GM20000 (cell line): Measurements from ENCODE around the gene PRKG1.

Source experiments
- DNase-seq: peaks from one replicate; pipeline ENCODE4 v3.0.0; 2012; ENCODE audit warnings: low spot score
- TF ChIP-seq, protein P1 (sequence below): IDR thresholded peaks from 2 replicates; pipeline ENCODE4 v1.5.1; 2012; ENCODE audit warnings: mild to moderate bottlenecking, control low read depth; ENCODE audit errors: extremely low read depth, missing control alignments

Gene PRKG1

GRCh38 chr10:51186361-51186760, 112.1 kb downstream of the PRKG1 start:
- no peak for DNase-seq
- TF ChIP-seq, protein P1, sequence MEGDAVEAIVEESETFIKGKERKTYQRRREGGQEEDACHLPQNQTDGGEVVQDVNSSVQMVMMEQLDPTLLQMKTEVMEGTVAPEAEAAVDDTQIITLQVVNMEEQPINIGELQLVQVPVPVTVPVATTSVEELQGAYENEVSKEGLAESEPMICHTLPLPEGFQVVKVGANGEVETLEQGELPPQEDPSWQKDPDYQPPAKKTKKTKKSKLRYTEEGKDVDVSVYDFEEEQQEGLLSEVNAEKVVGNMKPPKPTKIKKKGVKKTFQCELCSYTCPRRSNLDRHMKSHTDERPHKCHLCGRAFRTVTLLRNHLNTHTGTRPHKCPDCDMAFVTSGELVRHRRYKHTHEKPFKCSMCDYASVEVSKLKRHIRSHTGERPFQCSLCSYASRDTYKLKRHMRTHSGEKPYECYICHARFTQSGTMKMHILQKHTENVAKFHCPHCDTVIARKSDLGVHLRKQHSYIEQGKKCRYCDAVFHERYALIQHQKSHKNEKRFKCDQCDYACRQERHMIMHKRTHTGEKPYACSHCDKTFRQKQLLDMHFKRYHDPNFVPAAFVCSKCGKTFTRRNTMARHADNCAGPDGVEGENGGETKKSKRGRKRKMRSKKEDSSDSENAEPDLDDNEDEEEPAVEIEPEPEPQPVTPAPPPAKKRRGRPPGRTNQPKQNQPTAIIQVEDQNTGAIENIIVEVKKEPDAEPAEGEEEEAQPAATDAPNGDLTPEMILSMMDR: no peak

DNA sequence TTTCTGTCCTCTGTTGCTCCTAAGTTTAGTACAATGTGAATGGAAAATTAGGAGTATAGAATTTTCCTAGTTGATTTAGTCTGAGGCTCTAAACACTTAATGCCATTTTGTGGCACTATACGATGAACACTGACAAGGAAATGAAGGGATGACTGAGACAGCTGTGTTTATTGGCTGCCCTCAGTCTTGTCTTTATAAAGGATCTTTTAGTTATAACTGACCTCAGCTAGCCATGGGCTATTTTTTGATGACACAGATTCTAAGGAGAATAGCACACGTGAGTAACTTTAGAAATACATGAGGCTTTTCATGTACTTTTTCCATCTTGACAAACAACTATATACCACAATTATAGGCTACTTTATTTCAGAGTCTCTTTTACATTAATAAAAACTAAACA, 113.7 kb downstream of the PRKG1 start:
- TF ChIP-seq, protein P1: no peak
- no peak for DNase-seq

- TF ChIP-seq, protein P1: no peak
- no peak for DNase-seq
Observed at GRCh38 chr10:51188866-51189265, 114.6 kb downstream of the PRKG1 start.

DNA sequence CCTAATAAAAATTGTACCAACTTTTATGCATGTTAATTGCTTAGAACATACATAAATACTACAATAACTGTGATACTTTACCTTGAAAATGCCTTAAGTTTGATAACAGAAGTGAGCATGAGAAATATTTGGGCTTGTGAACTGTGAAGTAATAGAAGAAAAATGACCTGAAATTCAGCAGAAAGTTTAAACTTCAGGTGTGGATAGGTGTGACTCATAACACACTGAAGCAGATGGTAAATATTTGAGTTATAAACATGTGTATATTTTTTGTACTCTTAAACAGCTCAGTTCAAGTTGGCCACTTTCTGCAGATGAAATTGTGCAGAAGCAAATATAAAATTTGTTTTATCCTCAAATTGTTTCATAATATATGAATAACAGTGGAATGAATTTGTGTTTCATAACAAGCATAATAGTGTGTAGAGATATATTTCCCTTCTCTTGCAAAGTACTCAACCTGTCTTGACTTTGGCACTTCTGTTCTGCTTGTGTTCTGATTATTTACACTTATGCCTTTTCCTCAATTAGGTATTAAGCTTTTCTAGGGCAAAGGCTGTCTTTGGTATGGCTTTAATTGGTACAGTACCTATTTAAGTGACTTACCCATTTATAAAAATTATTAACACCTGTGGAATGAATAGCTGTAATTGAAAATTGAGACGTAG, 122.4 kb downstream of the PRKG1 start:
- no peak for DNase-seq
- TF ChIP-seq, protein P1: no peak

- TF ChIP-seq, protein P1: no peak
- DNase-seq: no peak
Observed at GRCh38 chr10:51198170-51198569, 123.9 kb downstream of the PRKG1 start.

- DNase-seq: no peak
- TF ChIP-seq, protein P1: no peak
Observed at GRCh38 chr10:51201947-51202346, 127.7 kb downstream of the PRKG1 start.

DNA sequence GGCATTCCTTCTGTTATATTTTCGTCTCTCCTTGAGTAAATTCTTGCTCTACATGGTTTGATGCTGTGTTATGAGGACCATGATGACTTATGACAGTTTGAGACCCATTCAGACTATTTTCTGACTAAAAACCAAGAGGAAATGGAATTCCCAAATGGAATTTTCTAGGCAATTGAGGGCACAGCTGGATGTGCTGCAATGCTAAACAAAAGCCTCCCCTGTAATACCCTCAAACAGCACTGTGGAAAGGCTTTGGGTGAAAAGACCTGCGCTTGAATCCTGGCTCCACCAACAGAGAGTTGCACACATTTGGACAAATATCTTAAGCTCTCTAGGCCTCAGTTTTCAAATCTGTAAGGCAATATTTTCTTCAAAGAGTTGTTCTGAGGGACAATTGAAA, 129.1 kb downstream of the PRKG1 start:
- TF ChIP-seq, protein P1: no peak
- no peak for DNase-seq
